Epithelial cell of esophagus (primary cell): ENCODE data around the gene ING5.

Source experiments
- DNase-seq: peaks from one replicate; pipeline ENCODE4 v3.0.0; 2010; ENCODE audit warnings: low read depth
- H3K4me3 ChIP-seq: 2 replicates; pipeline ENCODE4 v1.5.1; 2011; ENCODE audit warnings: mild to moderate bottlenecking, low read length, control low read depth
- TF ChIP-seq, protein P1 (sequence below): IDR thresholded peaks from 2 replicates; pipeline ENCODE4 v1.5.1; 2011; ENCODE audit warnings: low read depth, mild to moderate bottlenecking, low read length, control low read depth, inconsistent platforms; ENCODE audit not compliant: insufficient read depth; ENCODE audit errors: missing control alignments

The ING5 gene

DNA sequence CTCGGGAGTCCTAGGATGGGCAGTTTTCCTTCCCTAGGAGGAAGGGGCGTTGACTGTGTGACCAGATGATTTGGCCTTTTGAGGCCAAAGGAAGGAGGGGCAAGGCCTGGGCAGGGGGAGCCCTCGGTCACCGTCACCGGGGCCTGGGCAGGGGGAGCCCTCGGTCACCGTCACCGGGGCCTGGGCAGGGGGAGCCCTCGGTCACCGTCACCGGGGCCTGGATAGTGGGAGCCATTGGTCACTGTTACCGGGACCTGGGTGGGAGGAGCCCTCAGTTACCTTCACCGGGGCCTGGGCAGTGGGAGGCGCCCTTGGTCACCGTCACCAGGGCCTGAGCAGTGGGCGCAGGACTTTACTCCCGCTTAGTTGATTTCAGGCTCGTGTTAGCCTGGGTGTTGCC, 49.9 kb downstream of the ING5 start:
- TF ChIP-seq, protein P1, sequence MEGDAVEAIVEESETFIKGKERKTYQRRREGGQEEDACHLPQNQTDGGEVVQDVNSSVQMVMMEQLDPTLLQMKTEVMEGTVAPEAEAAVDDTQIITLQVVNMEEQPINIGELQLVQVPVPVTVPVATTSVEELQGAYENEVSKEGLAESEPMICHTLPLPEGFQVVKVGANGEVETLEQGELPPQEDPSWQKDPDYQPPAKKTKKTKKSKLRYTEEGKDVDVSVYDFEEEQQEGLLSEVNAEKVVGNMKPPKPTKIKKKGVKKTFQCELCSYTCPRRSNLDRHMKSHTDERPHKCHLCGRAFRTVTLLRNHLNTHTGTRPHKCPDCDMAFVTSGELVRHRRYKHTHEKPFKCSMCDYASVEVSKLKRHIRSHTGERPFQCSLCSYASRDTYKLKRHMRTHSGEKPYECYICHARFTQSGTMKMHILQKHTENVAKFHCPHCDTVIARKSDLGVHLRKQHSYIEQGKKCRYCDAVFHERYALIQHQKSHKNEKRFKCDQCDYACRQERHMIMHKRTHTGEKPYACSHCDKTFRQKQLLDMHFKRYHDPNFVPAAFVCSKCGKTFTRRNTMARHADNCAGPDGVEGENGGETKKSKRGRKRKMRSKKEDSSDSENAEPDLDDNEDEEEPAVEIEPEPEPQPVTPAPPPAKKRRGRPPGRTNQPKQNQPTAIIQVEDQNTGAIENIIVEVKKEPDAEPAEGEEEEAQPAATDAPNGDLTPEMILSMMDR, result no peak
- no peak for DNase-seq
- no peak overlapping the region for H3K4me3 ChIP-seq

DNA sequence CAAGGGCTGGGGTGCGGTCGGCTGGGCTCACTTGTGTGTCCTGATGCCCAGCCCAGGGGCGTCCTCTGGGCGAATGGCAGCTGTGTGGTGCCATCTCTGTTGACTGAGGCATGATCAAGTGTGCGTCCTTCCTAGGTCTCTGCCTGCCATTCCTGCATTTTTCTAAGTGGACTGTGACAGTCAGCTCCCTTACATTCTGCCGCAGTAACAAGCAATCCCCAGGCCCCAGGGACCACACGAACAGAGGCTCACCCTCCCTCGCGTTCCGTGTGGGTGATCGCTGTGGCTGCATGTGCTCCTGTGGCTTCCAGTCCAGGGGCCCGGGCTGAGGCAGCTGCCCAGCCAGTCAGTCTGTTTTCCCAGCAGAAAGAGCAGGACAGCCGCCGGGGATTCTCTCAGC, 50.4 kb downstream of the ING5 start:
- TF ChIP-seq, protein P1, result no peak
- DNase-seq, result no peak
- no peak overlapping the region for H3K4me3 ChIP-seq

DNA sequence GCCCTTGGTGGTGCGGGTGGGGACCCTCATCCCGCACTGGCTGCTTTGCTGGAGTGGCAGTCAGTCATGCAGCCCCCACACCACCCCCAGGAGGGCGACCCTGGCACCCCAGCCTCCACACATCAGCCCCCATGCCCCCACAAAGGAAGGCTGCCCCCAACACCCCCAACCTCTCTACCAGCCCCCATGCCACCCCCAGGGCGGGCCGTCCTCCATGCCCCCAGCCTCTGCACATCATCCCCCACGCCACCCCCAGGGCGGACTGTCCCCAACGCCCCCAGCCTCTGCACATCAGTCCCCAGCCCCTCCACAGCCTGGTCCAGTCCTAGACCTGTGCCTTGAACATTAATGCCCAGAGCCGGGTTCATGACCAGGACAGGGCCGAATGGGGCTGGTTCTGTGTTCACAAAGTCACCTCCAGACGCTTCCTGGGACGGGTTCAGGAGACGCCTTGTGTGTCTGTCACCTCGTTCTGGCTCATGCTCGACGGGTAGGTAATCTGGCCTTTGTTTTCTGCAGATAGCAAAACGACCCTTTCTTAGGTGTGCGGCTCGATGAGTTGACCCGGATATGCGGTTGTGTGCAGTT, 50.9 kb downstream of the ING5 start:
- H3K4me3 ChIP-seq, result no peak overlapping the region
- DNase-seq, result no peak
- TF ChIP-seq, protein P1, result no peak

DNA sequence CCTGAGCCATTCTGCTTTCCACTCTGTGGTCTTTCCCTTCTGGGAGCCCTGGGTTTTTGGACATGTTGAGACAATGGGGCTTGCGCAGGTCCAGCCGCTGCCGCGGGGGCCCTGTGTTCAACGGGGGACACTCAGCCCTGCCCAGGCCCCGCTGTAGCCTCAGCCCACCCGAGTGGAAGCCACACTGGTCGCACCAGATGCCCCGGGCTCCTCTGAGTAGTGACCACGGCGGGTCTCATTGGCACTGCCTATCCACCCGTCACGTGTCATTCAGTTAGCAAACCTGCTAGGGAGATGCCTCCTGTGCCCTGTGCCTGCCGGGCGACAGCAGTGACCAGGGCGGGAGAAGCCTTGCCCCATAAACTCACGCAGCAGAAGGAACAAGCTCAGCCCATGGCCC, 51.7 kb downstream of the ING5 start:
- no peak overlapping the region for H3K4me3 ChIP-seq
- DNase-seq, result no peak
- TF ChIP-seq, protein P1, result no peak

DNA sequence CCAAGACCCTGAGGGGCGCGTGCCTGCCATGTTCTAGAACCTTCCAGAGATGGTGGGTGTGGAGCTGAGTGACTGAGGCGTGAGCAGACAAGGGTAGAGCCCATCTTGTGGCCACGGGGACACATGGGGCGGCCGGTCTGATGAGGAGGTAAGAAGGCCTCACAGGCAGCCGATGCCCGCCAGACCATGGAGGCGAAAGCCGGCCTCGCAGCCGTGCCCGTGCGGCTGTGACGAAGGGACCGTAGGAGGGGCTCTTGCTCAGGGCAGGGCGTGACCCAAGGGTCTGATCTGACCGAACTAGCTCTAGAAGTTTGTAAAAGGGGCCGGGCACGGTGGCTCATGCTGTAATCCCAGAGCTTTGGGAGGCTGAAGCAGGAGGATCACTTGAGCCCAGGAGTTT, 52.2 kb downstream of the ING5 start:
- DNase-seq, result no peak
- TF ChIP-seq, protein P1, result no peak
- H3K4me3 ChIP-seq, result no peak overlapping the region

DNA sequence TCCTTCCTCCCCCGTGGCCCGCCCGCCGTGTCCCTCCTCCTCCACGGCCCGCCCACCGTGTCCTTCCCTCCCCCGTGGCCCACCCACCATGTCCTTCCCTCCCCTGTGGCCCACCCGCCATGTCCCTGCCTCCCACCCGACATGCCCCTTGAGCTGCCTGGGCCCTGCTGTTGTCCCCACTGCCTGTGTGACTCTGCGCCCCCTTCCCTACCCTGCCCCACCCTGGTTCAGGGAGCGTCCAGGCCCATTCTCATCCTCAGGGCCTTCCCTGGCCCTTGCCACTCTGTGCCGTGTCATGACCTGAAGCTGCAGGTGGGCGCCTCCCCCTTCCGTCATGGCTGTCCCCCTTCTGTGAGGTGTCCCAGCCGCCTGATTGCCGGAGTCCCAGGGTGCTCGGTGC, 53.3 kb downstream of the ING5 start:
- no peak overlapping the region for H3K4me3 ChIP-seq
- TF ChIP-seq, protein P1, result no peak
- no peak for DNase-seq

DNA sequence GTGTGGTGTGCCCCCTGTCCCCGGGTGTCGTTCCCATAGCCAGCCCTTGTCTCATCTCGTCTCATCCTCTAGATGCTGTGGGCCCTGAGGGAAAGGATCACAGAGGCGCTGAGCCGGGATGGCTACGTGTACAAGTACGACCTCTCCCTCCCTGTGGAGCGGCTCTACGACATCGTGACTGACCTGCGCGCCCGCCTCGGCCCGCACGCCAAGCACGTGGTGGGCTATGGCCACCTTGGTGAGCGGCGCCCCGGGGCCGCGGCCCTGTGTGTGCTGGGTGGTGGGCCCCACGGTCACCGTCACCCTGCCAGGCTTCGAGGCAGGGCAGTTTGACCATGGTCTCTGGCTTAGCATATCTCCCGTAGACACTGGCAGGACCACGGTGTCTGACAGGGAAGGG, 53.9 kb downstream of the ING5 start:
- no peak for DNase-seq
- no peak overlapping the region for H3K4me3 ChIP-seq
- TF ChIP-seq, protein P1, result no peak
